Suprapubic skin (tissue), 4 donors: ENCODE measurements around the gene INPP5A. TPM values are rescaled to one million over a fixed set of nuclear protein-coding genes. Genes with fewer than 3 reads are reported as not detected.

Experiments used
- DNase-seq, 2 donors: peaks; one replicate each; pipeline ENCODE4 v3.0.0-alpha.2; 2019; ENCODE audit warnings: low spot score in 2 of 2
- H3K27ac ChIP-seq: fragments of 200-600 bp; sonication (generic); one replicate; pipeline ENCODE4 v1.5.1; 2019
- H3K27me3 ChIP-seq: fragments of 200-600 bp; sonication (generic); one replicate; pipeline ENCODE4 v1.5.1; 2019
- H3K36me3 ChIP-seq: fragments of 200-600 bp; sonication (generic); one replicate; pipeline ENCODE4 v1.5.1; 2019
- H3K4me1 ChIP-seq: fragments of 200-600 bp; sonication (generic); one replicate; pipeline ENCODE4 v1.5.1; 2019
- H3K4me3 ChIP-seq: fragments of 200-600 bp; sonication (generic); one replicate; pipeline ENCODE4 v1.5.1; 2019; ENCODE audit warnings: mild to moderate bottlenecking
- H3K9me3 ChIP-seq: fragments of 200-600 bp; sonication (generic); one replicate; pipeline ENCODE4 v1.5.1; 2019
- CTCF ChIP-seq, 2 donors: fragments of 200-600 bp in 1 of 2; fragments of 450-650 bp in 1 of 2; sonication (generic) in 1 of 2; IDR thresholded peaks; one replicate each; pipeline ENCODE4 v1.5.1; 2016 to 2019; ENCODE audit warnings: antibody characterized with exemption in 2 of 2, mild to moderate bottlenecking in 1 of 2, moderate library complexity in 1 of 2
- EP300 ChIP-seq: sonication (generic); formaldehyde crosslinking; IDR thresholded peaks from one replicate; pipeline ENCODE4 v1.6.1; 2017; ENCODE audit warnings: antibody characterized with exemption
- POLR2A ChIP-seq, 2 donors: fragments of 450-650 bp; IDR thresholded peaks; one replicate each; pipeline ENCODE4 v1.6.1; 2017; ENCODE audit warnings: antibody characterized with exemption in 2 of 2, mild to moderate bottlenecking in 2 of 2, moderate library complexity in 2 of 2
- POLR2AphosphoS5 ChIP-seq, 3 donors: sonication (generic); formaldehyde crosslinking; IDR thresholded peaks; one replicate each; pipeline ENCODE4 v1.6.1; 2017; ENCODE audit warnings: antibody characterized with exemption in 3 of 3
- WGBS: methylation state at CpG from one replicate; pipeline ENCODE4 v1.1.5; 2018; 5-methylcytosine and 5-hydroxymethylcytosine counted together
- total RNA-seq, 4 donors: library from RNA; depleted of rRNA; stranded (reverse); fragments of >200 nt; gene quantifications; one replicate each; pipeline ENCODE4 v1.1.0, GENCODE V29; 2016

Gene INPP5A
- total RNA-seq, 4 donors from 2014 or later, result 28.1 to 39.1 (median 32.3) TPM

- DNase-seq, result peak; percentile 36 to 68
- Histone ChIP-seq H3K27me3 (no peaks in the 10 kb centered on the region), H3K36me3 (no peaks in the 10 kb centered on the region), H3K4me1 (no peaks in the 10 kb centered on the region), H3K9me3 (no peaks in the 10 kb centered on the region), H3K27ac (no peak overlapping the region), H3K4me3 (no peak overlapping the region)
- TF ChIP-seq POLR2AphosphoS5 (IDR thresholded peaks at IDR 0.05), result no peak
- TF ChIP-seq POLR2A (IDR thresholded peaks at IDR 0.05), result no peak
- TF ChIP-seq CTCF (IDR thresholded peaks at IDR 0.05), result no peak
- no peak for TF ChIP-seq EP300
- WGBS, result 88% methylated on average over 25 of the region's 27 CpGs
Observed at GRCh38 chr10:132612571-132613504, 75.3 kb downstream of the INPP5A start.

GRCh38 chr10:132613566-132614348 is 76.2 kb downstream of the INPP5A start:
- H3K27ac ChIP-seq, result no peak overlapping the region
- H3K9me3 ChIP-seq, result peaks cover 4% of the 10 kb centered on the region
- DNase-seq, result peak; percentile 54 to 59
- no peaks in the 10 kb centered on the region for H3K27me3 ChIP-seq
- WGBS, result 97% methylated on average over 22 of the region's 22 CpGs
- TF ChIP-seq CTCF (IDR thresholded peaks at IDR 0.05), result no peak
- no peak for TF ChIP-seq EP300
- TF ChIP-seq POLR2A (IDR thresholded peaks at IDR 0.05), result no peak
- TF ChIP-seq POLR2AphosphoS5 (IDR thresholded peaks at IDR 0.05), result no peak
- no peaks in the 10 kb centered on the region for H3K36me3 ChIP-seq
- H3K4me1 ChIP-seq, result no peaks in the 10 kb centered on the region
- H3K4me3 ChIP-seq, result no peak overlapping the region

GRCh38 chr10:132614431-132615340 is 77.1 kb downstream of the INPP5A start:
- H3K9me3 ChIP-seq, result peaks cover 5% of the 10 kb centered on the region
- no peaks in the 10 kb centered on the region for H3K36me3 ChIP-seq
- H3K4me3 ChIP-seq, result no peak overlapping the region
- no peaks in the 10 kb centered on the region for H3K27me3 ChIP-seq
- no peaks in the 10 kb centered on the region for H3K4me1 ChIP-seq
- H3K27ac ChIP-seq, result no peak overlapping the region
- WGBS, result 98% methylated on average over 13 of the region's 32 CpGs
- TF ChIP-seq POLR2A (IDR thresholded peaks at IDR 0.05) (no peak), POLR2AphosphoS5 (IDR thresholded peaks at IDR 0.05) (no peak), CTCF (IDR thresholded peaks at IDR 0.05) (no peak)
- DNase-seq, result peak; percentile 42 to 70

GRCh38 chr10:132615341-132616169 is 78.0 kb downstream of the INPP5A start:
- H3K4me1 ChIP-seq, result no peaks in the 10 kb centered on the region
- H3K27me3 ChIP-seq, result no peaks in the 10 kb centered on the region
- WGBS, result 94% methylated on average over 18 of the region's 22 CpGs
- no peak overlapping the region for H3K4me3 ChIP-seq
- no peak overlapping the region for H3K27ac ChIP-seq
- DNase-seq, result peak; percentile 28 to 77
- H3K9me3 ChIP-seq, result peaks cover 5% of the 10 kb centered on the region
- TF ChIP-seq POLR2A (IDR thresholded peaks at IDR 0.05) (no peak), POLR2AphosphoS5 (IDR thresholded peaks at IDR 0.05) (no peak), EP300 (no peak), CTCF (IDR thresholded peaks at IDR 0.05) (no peak)
- no peaks in the 10 kb centered on the region for H3K36me3 ChIP-seq
